OCI-LY3 (cell line): Measurements from ENCODE around the gene FTCD.

ENCODE experiments used
- H2AFZ ChIP-seq: fragments of 200-600, 300-600 bp; shearing (Covaris generic); 2 replicates; pipeline ENCODE4 v1.6.0; 2014; ENCODE audit warnings: antibody characterized with exemption, low read depth, low read length
- H3K27ac ChIP-seq: fragments of 200-600, 300-600 bp; sonication (generic); 2 replicates; pipeline ENCODE4 v1.5.1; 2014; ENCODE audit warnings: mild to moderate bottlenecking, low read length, moderate library complexity, mixed read lengths
- H3K27me3 ChIP-seq: fragments of 200-600, 300-600 bp; sonication (generic); 2 replicates; pipeline ENCODE4 v1.6.1; 2014; ENCODE audit warnings: low read depth, low read length, mixed read lengths
- H3K36me3 ChIP-seq: fragments of 200-600, 300-600 bp; sonication (generic); replicated peaks from 2 replicates; pipeline ENCODE3; 2014; ENCODE audit warnings: low read depth, low read length, mixed read lengths
- H3K4me1 ChIP-seq: fragments of 300-600, 200-600 bp; sonication (generic); 2 replicates; pipeline ENCODE4 v1.6.1; 2014; ENCODE audit warnings: low read length, mixed read lengths
- H3K4me2 ChIP-seq: fragments of 200-600, 300-600 bp; sonication (generic); 2 replicates; pipeline ENCODE4 v1.6.1; 2014; ENCODE audit warnings: low read length, mixed read lengths
- H3K4me3 ChIP-seq: fragments of 300-600, 200-600 bp; sonication (generic); 2 replicates; pipeline ENCODE4 v1.5.1; 2014; ENCODE audit warnings: antibody characterized with exemption, mild to moderate bottlenecking, low read length, moderate library complexity
- H3K79me2 ChIP-seq: fragments of 300-600, 200-600 bp; shearing (Covaris generic); 2 replicates; pipeline ENCODE4 v1.6.1; 2014; ENCODE audit warnings: mild to moderate bottlenecking, low read length, mixed read lengths
- H3K9ac ChIP-seq: fragments of 300-600, 200-600 bp; shearing (Covaris generic); 2 replicates; pipeline ENCODE4 v1.6.0; 2014; ENCODE audit warnings: mild to moderate bottlenecking, low read length, moderate library complexity
- H3K9me3 ChIP-seq: fragments of 200-600, 300-600 bp; shearing (Covaris generic); 2 replicates; pipeline ENCODE4 v1.6.1; 2014; ENCODE audit warnings: low read length, mixed read lengths; ENCODE audit not compliant: insufficient read depth
- H4K20me1 ChIP-seq: fragments of 200-600, 300-600 bp; sonication (generic); 2 replicates; pipeline ENCODE4 v1.6.1; 2016; ENCODE audit warnings: low read length, mixed read lengths; ENCODE audit not compliant: insufficient read depth
- EZH2phosphoT487 ChIP-seq: fragments of 200-600 bp; shearing (Covaris generic); IDR thresholded peaks from 2 replicates; pipeline ENCODE4 v1.6.1; 2018; ENCODE audit warnings: antibody characterized with exemption, mixed run types, low read depth
- TF ChIP-seq, protein P1 (sequence below): fragments of 200-600, 300-600 bp; sonication (generic); IDR thresholded peaks from 2 replicates; pipeline ENCODE4 v1.5.1; 2014; ENCODE audit warnings: antibody characterized with exemption, low read length, low read depth

Gene FTCD

GRCh38 chr21:46122758-46123683, 32.4 kb downstream of the FTCD start:
- Histone ChIP-seq H3K9me3 (no peaks in the 10 kb centered on the region), H3K27me3 (no peaks in the 10 kb centered on the region), H3K36me3 (no peaks in the 10 kb centered on the region), H3K27ac (no peak overlapping the region), H3K4me2 (no peak overlapping the region), H3K4me1 (no peaks in the 10 kb centered on the region), H3K4me3 (no peak overlapping the region), H2AFZ (no peak overlapping the region), H3K9ac (no peak overlapping the region), H3K79me2 (no peaks in the 10 kb centered on the region), H4K20me1 (no peaks in the 10 kb centered on the region)
- TF ChIP-seq, protein P1, sequence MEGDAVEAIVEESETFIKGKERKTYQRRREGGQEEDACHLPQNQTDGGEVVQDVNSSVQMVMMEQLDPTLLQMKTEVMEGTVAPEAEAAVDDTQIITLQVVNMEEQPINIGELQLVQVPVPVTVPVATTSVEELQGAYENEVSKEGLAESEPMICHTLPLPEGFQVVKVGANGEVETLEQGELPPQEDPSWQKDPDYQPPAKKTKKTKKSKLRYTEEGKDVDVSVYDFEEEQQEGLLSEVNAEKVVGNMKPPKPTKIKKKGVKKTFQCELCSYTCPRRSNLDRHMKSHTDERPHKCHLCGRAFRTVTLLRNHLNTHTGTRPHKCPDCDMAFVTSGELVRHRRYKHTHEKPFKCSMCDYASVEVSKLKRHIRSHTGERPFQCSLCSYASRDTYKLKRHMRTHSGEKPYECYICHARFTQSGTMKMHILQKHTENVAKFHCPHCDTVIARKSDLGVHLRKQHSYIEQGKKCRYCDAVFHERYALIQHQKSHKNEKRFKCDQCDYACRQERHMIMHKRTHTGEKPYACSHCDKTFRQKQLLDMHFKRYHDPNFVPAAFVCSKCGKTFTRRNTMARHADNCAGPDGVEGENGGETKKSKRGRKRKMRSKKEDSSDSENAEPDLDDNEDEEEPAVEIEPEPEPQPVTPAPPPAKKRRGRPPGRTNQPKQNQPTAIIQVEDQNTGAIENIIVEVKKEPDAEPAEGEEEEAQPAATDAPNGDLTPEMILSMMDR: no peak
- TF ChIP-seq EZH2phosphoT487: no peak

DNA sequence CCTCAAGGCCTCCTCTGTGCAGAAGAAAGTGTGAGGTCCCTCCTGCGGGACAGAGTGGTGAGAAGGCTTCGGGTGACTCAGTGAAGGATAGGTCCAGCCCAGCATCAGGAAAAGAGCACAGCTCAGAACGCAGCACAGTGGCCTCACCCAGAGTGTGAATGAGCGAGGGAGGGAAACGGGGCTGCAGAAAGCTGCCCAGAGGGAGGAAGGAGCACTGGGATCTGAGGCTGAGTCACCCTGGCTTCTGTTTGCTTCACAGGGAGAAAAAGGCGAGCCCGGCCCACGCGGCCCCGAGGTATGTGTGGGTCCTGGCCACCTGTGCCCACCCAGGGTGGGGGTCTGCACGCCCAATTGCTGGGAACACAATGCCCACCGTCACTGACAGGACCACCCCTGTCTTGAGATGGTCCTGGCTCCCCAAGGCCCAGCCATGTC, 33.1 kb downstream of the FTCD start:
- Histone ChIP-seq H3K79me2 (no peaks in the 10 kb centered on the region), H3K9ac (no peak overlapping the region), H3K27me3 (no peaks in the 10 kb centered on the region), H3K4me3 (no peak overlapping the region), H3K4me2 (no peak overlapping the region), H3K9me3 (no peaks in the 10 kb centered on the region), H3K27ac (no peak overlapping the region), H3K36me3 (no peaks in the 10 kb centered on the region), H4K20me1 (no peaks in the 10 kb centered on the region), H3K4me1 (no peaks in the 10 kb centered on the region), H2AFZ (no peak overlapping the region)
- TF ChIP-seq, protein P1: no peak

GRCh38 chr21:46121286-46122221, 33.8 kb downstream of the FTCD start:
- Histone ChIP-seq H3K4me3 (no peak overlapping the region), H3K9ac (no peak overlapping the region), H3K79me2 (no peaks in the 10 kb centered on the region), H3K4me1 (no peaks in the 10 kb centered on the region), H2AFZ (no peak overlapping the region), H3K4me2 (no peak overlapping the region), H3K36me3 (no peaks in the 10 kb centered on the region), H4K20me1 (no peaks in the 10 kb centered on the region), H3K27me3 (no peaks in the 10 kb centered on the region), H3K9me3 (no peaks in the 10 kb centered on the region), H3K27ac (no peak overlapping the region)
- TF ChIP-seq, protein P1: no peak
- no peak for TF ChIP-seq EZH2phosphoT487
